Retinal pigment epithelial cell (primary cell): Measurements from ENCODE around the gene PDE4D.

Experiments
- DNase-seq: peaks from one replicate; pipeline ENCODE4 v3.0.0-alpha.2; 2010; ENCODE audit warnings: low read depth
- H3K4me3 ChIP-seq: 2 replicates; pipeline ENCODE4 v1.5.1; 2011; ENCODE audit warnings: mild to moderate bottlenecking, low read length, control low read depth, moderate library complexity
- CTCF ChIP-seq: conservative IDR thresholded peaks from 2 replicates; pipeline ENCODE4 v1.5.1; 2011; ENCODE audit warnings: low read depth, low read length, control low read depth, inconsistent platforms

The PDE4D gene

GRCh38 chr5:59483971-59484472 is 409.5 kb downstream of the PDE4D start:
- DNase-seq: no peak
- H3K4me3 ChIP-seq: no peak overlapping the region
- TF ChIP-seq CTCF: no peak

GRCh38 chr5:59479086-59479485 is 414.4 kb downstream of the PDE4D start:
- no peak overlapping the region for H3K4me3 ChIP-seq
- no peak for DNase-seq
- TF ChIP-seq CTCF: no peak

- no peak for DNase-seq
- no peak overlapping the region for H3K4me3 ChIP-seq
- no peak for TF ChIP-seq CTCF
Observed at GRCh38 chr5:59474324-59474723, 419.2 kb downstream of the PDE4D start.

- DNase-seq: no peak
- no peak for TF ChIP-seq CTCF
Observed at GRCh38 chr5:59473611-59474010, 419.9 kb downstream of the PDE4D start.

GRCh38 chr5:59471463-59471862 is 422.1 kb downstream of the PDE4D start:
- no peak for TF ChIP-seq CTCF
- H3K4me3 ChIP-seq: no peak overlapping the region
- DNase-seq: no peak

More at GRCh38 chr5:59473611-59474010, 419.9 kb downstream of the PDE4D start:
- no peak overlapping the region for H3K4me3 ChIP-seq

- H3K4me3 ChIP-seq: no peak overlapping the region
- no peak for TF ChIP-seq CTCF
- DNase-seq: no peak
Observed at GRCh38 chr5:59467969-59468368, 425.6 kb downstream of the PDE4D start.

GRCh38 chr5:59466271-59466670 is 427.3 kb downstream of the PDE4D start:
- H3K4me3 ChIP-seq: no peak overlapping the region
- no peak for TF ChIP-seq CTCF

More at GRCh38 chr5:59466271-59466670, 427.3 kb downstream of the PDE4D start:
- DNase-seq: no peak
